Measurements from ENCODE around the gene FERMT2.
"Not testable (repeated sequence)": the region's sequence is repeated elsewhere in the genome, so short reads cannot be mapped to it uniquely, and the experiment has no call there.

The FERMT2 gene

GRCh38 chr14:52864893-52865292, 86.0 kb downstream of the FERMT2 start:
- not testable (repeated sequence) for DNase-seq (ENCODE audit: low read depth, low spot score)

DNA sequence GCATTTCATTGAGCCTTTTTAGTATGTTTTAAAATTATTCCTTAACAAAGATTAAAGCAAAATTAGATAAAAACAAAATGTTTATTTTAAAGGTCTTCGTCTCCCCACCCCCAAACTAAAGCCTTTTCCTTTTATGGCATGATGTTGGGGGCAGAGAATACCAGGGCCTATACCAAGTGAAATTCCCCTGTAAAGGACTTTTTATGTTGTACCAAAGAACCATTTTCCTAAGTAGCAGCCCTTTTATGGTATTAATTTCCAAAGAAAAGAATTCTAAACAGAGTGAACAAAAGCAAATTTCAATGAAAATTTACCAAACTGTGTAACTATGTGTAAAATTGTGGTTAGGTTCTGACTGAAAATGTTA, 87.5 kb downstream of the FERMT2 start:
- DNase-seq (ENCODE audit: low read depth, low spot score), result no peak

DNA sequence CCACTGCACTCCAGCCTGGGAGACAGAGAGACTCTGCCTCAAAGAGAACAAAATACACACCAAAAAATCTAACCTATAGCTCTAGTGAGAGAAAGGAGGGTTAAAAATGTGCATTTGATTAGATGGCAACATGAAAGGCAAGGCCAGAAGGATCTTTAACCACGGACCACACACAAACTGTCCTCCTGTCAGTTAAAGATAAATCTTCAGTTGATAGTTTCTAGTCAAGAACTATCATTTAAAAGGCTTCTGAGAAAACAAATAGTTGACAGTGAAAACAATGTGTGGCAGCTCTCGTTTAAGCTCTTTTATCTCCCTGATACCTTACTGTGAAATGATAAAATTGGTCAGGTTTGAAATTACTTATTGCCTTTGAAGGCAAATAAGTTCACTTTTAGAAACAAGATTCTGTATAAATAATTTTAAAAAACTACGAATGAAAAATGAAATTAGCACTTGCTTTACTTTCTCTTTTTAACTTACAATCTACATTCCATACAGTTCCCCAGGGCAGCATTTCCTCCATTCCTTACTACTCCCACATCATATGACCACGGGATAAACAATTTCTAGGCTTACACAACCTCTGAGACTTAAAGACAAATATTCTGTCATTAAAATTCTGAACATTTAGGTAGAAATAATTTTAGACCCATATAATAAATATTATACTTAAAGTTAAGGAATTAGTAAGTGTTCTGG, 88.1 kb downstream of the FERMT2 start:
- DNase-seq (ENCODE audit: low read depth, low spot score), result no peak

- DNase-seq (ENCODE audit: low read depth, low spot score), result no peak
Observed at GRCh38 chr14:52861403-52861802, 89.4 kb downstream of the FERMT2 start.

DNA sequence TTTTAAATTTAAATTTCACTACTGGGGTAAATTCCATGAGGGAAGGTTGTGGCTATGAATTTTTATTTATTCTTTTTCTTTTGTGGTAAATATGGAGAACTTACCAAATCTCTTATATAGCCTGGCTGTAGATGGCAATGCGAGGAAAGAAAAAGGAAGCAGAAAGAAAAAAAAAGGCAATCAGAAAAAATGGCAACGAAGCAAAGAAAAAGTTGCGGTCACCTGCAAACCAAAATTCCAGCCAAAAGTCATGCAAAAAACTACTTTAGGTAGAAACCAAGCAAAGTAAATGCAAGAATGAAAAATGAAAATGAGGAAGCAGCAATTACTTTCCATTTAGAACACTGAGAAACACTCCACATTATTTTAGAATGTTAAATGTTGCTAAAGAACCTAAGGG, 89.9 kb downstream of the FERMT2 start:
- no peak for DNase-seq (ENCODE audit: low read depth, low spot score)

DNA sequence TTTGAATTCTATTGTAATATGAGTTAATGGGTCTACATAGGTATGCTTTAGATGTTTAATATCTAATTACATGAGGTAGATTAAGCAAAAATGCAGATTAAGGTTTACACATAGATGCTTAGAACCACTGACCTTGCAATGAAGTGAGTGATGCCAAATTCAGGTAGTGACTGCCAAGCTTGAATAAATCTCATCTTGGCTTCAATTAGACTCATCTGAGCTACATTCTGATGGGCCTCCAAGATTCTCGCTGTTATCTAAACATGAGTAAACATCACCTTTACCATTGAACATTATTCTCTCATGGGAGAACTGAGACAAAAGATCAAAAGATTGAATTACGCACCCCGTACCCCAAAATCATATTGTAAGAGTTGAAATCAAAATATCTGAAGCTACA, 90.6 kb downstream of the FERMT2 start:
- no peak for DNase-seq (ENCODE audit: low read depth, low spot score)

GRCh38 chr14:52856139-52856538, 94.7 kb downstream of the FERMT2 start:
- peak; percentile 71 for DNase-seq (ENCODE audit: low read depth, low spot score)

DNA sequence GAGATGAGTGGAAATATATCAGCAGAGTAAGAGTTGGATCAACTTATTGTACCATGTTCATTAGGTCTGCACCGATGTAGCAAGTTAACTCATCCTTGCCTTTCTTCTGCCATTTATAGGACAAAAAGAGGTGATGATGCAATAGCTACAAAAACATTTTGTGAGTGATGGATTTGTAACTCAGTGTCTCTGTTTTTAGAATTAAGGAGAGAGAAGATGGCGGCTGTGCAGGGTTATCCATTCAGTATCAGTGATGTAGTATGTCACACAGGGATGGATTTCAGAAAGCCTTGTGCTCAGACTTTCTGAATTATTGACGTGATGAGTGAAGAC, 97.4 kb downstream of the FERMT2 start:
- DNase-seq (ENCODE audit: low read depth, low spot score), result no peak

GRCh38 chr14:52852810-52853521, 97.9 kb downstream of the FERMT2 start:
- peak; percentile 23 for DNase-seq (ENCODE audit: low read depth, low spot score)

- no peak for DNase-seq (ENCODE audit: low read depth, low spot score)
Observed at GRCh38 chr14:52850451-52850909, 100.4 kb downstream of the FERMT2 start.

DNA sequence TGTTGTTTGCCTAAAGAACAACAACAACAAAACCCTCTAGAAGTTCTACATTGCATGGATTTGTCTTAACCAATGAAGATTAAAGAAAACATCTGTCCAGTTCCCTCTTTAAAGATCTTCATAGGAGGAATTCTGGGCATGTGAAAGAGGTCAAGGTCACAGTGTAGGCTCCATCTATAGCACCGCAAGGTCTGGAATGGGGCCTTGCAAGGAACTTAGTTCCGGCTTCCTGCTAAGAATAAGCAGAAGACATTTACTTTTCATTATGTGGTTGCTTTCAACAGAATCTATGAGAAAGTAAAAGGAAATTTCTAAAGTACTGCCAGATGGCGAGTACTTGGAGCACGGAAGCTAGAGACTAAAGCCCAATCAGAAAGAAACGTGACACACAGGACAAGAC, 102.2 kb downstream of the FERMT2 start:
- no peak for DNase-seq (ENCODE audit: low read depth, low spot score)

DNA sequence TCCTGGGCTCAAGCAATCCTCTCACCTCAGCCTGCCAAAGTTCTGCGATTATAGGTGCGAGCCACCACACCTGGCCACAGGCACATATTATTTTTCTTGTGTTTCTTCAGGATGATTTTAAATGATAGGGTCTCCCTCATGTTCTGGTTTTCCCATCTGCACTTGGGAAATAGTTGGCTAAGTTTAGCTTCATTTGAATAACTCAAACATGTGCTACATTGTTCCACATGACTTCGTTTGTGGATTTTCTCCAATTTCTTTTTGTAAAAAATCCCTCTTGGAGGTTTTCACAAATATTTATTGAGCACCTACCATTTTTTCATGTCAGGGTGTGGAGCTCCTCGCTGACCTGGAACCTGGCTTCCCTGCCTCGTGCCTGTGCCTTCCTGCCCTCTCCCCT, 104.3 kb downstream of the FERMT2 start:
- no peak for DNase-seq (ENCODE audit: low read depth, low spot score)

DNA sequence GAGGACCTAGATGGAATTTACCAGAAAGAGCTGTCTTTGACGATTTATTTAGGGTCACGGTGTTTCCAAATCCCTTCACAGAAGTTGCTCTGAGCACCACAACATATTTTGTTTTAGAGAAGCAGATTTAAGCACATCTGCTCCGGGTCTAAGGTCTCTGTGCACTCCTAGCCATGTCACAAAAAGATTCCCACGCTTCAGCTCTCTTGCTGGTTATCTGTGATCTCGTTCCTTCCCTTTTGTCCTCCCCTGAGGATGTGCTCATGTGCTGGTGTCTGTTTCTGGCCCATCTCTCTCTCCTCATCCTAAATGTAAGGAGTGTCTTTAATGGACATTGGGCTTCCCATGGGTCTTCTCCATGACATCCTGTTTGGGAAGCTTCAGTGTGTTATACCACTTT, 105.8 kb downstream of the FERMT2 start:
- DNase-seq (ENCODE audit: low read depth, low spot score), result no peak

- DNase-seq (ENCODE audit: low read depth, low spot score), result peak; percentile 40
Observed at GRCh38 chr14:52844262-52845060, 106.4 kb downstream of the FERMT2 start.

DNA sequence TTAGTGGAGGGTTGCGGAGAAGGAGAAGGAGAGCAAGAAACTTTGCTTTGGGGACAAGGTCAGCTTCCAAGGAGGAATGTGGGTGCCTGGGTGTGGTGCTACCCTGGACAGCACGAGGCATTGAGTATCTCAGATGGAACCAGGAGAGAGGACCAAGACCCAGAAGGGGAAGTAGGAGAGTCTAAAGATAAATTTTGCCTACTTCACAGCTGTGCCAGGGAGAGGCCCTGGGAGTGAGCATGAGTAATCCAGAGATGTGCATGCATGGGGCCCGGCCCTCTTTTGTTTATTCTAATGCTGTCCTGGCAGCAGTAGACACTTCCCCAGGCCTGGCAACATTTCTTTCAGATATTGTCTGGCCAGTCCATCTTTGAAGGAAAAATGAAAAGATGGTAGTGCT, 110.0 kb downstream of the FERMT2 start:
- DNase-seq (ENCODE audit: low read depth, low spot score), result no peak

GRCh38 chr14:52837451-52837850, 113.4 kb downstream of the FERMT2 start:
- no peak for DNase-seq (ENCODE audit: low read depth, low spot score)

DNA sequence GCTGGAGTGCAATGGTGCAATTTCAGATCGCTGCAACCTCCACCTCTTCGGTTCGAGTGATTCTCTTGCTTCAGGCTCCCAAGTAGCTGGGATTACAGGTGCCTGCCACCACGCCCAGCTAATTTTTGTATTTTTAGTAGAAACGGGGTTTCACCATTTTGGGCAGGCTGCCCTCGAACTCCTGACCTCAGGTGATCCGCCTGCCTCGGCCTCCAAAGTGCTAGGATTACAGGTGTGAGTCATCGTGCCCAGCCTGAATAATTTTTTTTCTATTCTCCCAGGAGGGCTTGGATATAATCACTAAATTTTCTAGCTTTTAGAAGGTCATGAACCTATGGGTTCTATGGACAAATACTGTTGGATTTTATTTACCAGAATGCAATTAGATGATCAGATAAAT, 114.8 kb downstream of the FERMT2 start:
- DNase-seq (ENCODE audit: low read depth, low spot score), result no peak

- DNase-seq (ENCODE audit: low read depth, low spot score), result peak; percentile 81
Observed at GRCh38 chr14:52835122-52835903, 115.5 kb downstream of the FERMT2 start.

- no peak for DNase-seq (ENCODE audit: low read depth, low spot score)
Observed at GRCh38 chr14:52834440-52834842, 116.4 kb downstream of the FERMT2 start.

GRCh38 chr14:52833891-52834290, 117.0 kb downstream of the FERMT2 start:
- no peak for DNase-seq (ENCODE audit: low read depth, low spot score)

- DNase-seq (ENCODE audit: low read depth, low spot score), result no peak
Observed at GRCh38 chr14:52829527-52830185, 121.2 kb downstream of the FERMT2 start.

Data from ELF-1 (cell line).